Measurements from ENCODE around the gene AAMP.

Gene AAMP

DNA sequence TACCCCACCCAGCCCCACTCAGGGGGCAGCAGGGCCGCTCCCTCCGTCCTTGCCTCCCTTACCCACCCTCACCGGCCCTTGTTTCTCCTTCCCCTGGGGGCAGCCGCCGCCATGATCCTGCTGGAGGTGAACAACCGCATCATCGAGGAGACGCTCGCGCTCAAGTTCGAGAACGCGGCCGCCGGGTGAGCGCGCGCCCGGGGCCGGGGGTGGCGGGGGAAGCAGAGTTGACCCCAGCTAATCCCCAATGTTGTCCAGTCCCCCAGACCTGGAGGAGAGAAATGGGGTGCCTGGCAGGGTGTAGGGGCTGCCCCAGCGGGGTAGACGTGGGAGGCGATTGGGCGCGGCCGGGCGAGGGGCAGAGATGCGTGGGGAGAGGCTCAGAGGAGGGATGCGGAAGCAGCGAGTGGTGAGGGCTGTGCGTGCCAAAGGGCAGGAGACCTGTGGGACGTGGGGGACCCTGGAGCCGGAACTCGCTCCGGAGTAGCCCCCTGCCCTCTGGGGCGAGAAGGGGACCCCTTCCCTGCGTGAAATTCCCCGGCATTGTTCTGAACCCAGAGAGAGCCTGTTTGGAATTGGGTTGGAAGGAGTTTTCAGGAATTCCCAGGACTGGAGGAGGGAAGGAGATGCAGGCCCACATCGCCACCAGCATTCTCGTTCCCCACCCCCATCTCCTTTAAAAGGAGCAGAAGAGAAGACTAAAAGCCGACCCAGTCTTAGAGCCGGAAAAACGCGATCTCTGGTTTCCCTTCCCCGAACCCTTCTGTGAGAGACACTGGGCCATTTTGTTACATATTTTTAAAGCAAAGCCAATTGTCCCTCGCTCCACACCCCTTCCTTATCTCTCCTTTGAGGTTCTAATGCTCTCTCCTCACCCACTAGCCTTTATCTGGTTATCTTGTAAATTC is 52.3 kb downstream of the AAMP start:
- peak overlapping the region; percentile 99 for H3K9ac ChIP-seq (ENCODE audit: low read length)
- peaks cover 26% of the 10 kb centered on the region for H4K20me1 ChIP-seq (ENCODE audit: low read depth, low read length)
- H3K79me2 ChIP-seq (ENCODE audit: insufficient read depth, low read length), result peaks cover 55% of the 10 kb centered on the region
- H3F3A ChIP-seq (ENCODE audit: insufficient read depth), result peaks cover 20% of the 10 kb centered on the region
- H3K27ac ChIP-seq (ENCODE audit: low read depth, low read length), result peak overlapping the region; percentile 97
- H3K9me2 ChIP-seq (replicated peaks; ENCODE audit: insufficient read depth, low read length), result no peaks in the 10 kb centered on the region
- no peak overlapping the region for H2AFZ ChIP-seq (ENCODE audit: low read depth, low read length, severe bottlenecking)
- H3K4me2 ChIP-seq (ENCODE audit: low read depth, low read length, poor library complexity, severe bottlenecking), result peak overlapping the region; percentile 97
- H3K36me3 ChIP-seq (ENCODE audit: low read length), result peaks cover 15% of the 10 kb centered on the region; the same call in 1 of the 2 replicates
- peak overlapping the region; percentile 90 for H3K4me3 ChIP-seq (ENCODE audit: insufficient read depth, low read length, poor library complexity, severe bottlenecking)
- TF ChIP-seq, protein P1, sequence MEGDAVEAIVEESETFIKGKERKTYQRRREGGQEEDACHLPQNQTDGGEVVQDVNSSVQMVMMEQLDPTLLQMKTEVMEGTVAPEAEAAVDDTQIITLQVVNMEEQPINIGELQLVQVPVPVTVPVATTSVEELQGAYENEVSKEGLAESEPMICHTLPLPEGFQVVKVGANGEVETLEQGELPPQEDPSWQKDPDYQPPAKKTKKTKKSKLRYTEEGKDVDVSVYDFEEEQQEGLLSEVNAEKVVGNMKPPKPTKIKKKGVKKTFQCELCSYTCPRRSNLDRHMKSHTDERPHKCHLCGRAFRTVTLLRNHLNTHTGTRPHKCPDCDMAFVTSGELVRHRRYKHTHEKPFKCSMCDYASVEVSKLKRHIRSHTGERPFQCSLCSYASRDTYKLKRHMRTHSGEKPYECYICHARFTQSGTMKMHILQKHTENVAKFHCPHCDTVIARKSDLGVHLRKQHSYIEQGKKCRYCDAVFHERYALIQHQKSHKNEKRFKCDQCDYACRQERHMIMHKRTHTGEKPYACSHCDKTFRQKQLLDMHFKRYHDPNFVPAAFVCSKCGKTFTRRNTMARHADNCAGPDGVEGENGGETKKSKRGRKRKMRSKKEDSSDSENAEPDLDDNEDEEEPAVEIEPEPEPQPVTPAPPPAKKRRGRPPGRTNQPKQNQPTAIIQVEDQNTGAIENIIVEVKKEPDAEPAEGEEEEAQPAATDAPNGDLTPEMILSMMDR (IDR thresholded peaks at IDR 0.05; ENCODE audit: insufficient read depth, low read length, poor library complexity, severe bottlenecking), result no peak
- TF ChIP-seq EZH2phosphoT487 (conservative IDR thresholded peaks at IDR 0.05; ENCODE audit: low read length), result no peak
- H3K9me3 ChIP-seq (ENCODE audit: insufficient read depth, low read length), result no peaks in the 10 kb centered on the region
- H3K27me3 ChIP-seq (ENCODE audit: low read length), result no peaks in the 10 kb centered on the region

DNA sequence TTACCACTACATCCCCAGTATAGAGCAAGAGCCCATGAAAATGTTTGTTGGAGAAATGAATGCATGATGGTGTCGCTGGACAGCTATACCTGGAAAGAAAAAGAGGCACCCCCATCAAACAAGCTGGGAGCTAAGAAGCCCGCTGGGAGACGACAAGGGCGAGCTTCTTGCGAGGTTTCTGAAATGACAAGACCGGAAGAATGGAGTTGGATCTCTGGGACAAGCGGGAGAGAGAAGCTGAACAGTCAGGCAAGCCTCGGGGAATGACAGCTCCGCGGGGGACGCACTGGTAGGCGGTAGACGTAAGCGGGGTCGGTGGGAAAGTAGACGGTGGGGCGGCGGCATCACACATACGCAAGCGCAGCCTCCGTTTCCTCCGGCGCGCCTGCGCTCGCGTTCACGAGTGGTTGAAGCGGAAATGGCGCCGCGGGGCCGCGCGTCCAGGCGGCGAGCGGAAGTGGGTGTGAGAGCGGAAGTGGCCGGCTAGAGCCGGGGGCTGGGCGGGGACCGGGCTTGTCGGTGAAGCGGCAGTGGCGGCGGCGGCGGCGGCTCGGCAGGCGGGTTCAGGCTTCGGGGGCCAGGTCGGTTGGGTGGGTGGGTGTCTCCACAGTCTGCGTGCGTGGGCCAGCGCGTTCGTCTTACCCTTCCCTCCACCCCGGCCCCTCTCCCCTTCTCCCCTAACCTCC is 53.1 kb downstream of the AAMP start, which contains the start of gene ARPC2:
TSS of gene ARPC2 (plus strand) at position 516 of the 686 bp plus-strand sequence. CDS start 282 bp downstream, outside the sequence.
- H4K20me1 ChIP-seq (ENCODE audit: low read depth, low read length), result peaks cover 19% of the 10 kb centered on the region
- H2AFZ ChIP-seq (ENCODE audit: low read depth, low read length, severe bottlenecking), result peak within 1 kb of the TSS; percentile 95
- no peaks in the 10 kb centered on the region for H3K27me3 ChIP-seq (ENCODE audit: low read length)
- peak within 1 kb of the TSS; percentile 97 for H3K4me2 ChIP-seq (ENCODE audit: low read depth, low read length, poor library complexity, severe bottlenecking)
- peaks cover 15% of the 10 kb centered on the region; the same call in 1 of the 2 replicates for H3K36me3 ChIP-seq (ENCODE audit: low read length)
- H3K9me2 ChIP-seq (replicated peaks; ENCODE audit: insufficient read depth, low read length), result no peaks in the 10 kb centered on the region
- peak within 1 kb of the TSS; percentile 90 for H3K4me3 ChIP-seq (ENCODE audit: insufficient read depth, low read length, poor library complexity, severe bottlenecking)
- no peaks in the 10 kb centered on the region for H3K9me3 ChIP-seq (ENCODE audit: insufficient read depth, low read length)
- H3F3A ChIP-seq (ENCODE audit: insufficient read depth), result peaks cover 20% of the 10 kb centered on the region
- peak within 1 kb of the TSS; percentile 97 for H3K27ac ChIP-seq (ENCODE audit: low read depth, low read length)
- TF ChIP-seq, protein P1 (IDR thresholded peaks at IDR 0.05; ENCODE audit: insufficient read depth, low read length, poor library complexity, severe bottlenecking), result no peak
- TF ChIP-seq EZH2phosphoT487 (conservative IDR thresholded peaks at IDR 0.05; ENCODE audit: low read length), result no peak
- H3K9ac ChIP-seq (ENCODE audit: low read length), result peak within 1 kb of the TSS; percentile 99
- peaks cover 47% of the 10 kb centered on the region for H3K79me2 ChIP-seq (ENCODE audit: insufficient read depth, low read length)

DNA sequence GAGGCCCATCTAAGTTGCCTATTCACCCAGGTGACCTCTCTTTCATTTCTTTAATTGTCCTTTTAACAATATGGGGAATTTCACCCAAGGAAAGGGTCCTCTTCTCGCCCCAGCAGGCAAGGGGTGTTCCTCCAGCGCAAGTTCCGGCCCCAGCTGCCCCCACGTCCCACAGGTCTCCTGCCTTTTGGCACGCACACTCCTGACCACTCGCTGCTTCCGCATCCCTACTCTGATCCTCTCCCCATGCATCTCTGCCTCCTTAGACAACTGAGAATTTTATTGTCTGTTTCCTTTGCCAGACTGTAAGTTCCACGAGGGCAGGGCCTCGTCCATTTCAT is 53.6 kb downstream of the AAMP start:
- Histone ChIP-seq H3K4me3 (ENCODE audit: insufficient read depth, low read length, poor library complexity, severe bottlenecking) (peak overlapping the region; percentile 90), H3F3A (ENCODE audit: insufficient read depth) (peaks cover 20% of the 10 kb centered on the region), H3K27me3 (ENCODE audit: low read length) (no peaks in the 10 kb centered on the region), H3K27ac (ENCODE audit: low read depth, low read length) (peak overlapping the region; percentile 45), H3K4me2 (ENCODE audit: low read depth, low read length, poor library complexity, severe bottlenecking) (peak overlapping the region; percentile 97), H3K9ac (ENCODE audit: low read length) (peak overlapping the region; percentile 99), H2AFZ (ENCODE audit: low read depth, low read length, severe bottlenecking) (peak overlapping the region; percentile 95), H3K79me2 (ENCODE audit: insufficient read depth, low read length) (peaks cover 42% of the 10 kb centered on the region), H3K9me3 (ENCODE audit: insufficient read depth, low read length) (no peaks in the 10 kb centered on the region), H4K20me1 (ENCODE audit: low read depth, low read length) (peaks cover 14% of the 10 kb centered on the region), H3K36me3 (ENCODE audit: low read length) (0 out of 2 replicates have a peak, but pooled peaks cover 11% of the 10 kb centered on the region), H3K9me2 (replicated peaks; ENCODE audit: insufficient read depth, low read length) (no peaks in the 10 kb centered on the region)
- TF ChIP-seq, protein P1 (IDR thresholded peaks at IDR 0.05; ENCODE audit: insufficient read depth, low read length, poor library complexity, severe bottlenecking), result no peak
- no peak for TF ChIP-seq EZH2phosphoT487 (conservative IDR thresholded peaks at IDR 0.05; ENCODE audit: low read length)

Measured in SU-DHL-6 (cell line).